H1 (cell line): ENCODE measurements around the gene PRADC1. TPM values are rescaled to one million over a fixed set of nuclear protein-coding genes. Genes with fewer than 3 reads are reported as not detected.

ENCODE experiments used
- NRF1 ChIP-seq: IDR thresholded peaks from 2 replicates; pipeline ENCODE4 v1.6.1; 2011; ENCODE audit warnings: mild to moderate bottlenecking, low read depth, low read length, improper control_type of control experiment
- PHF8 ChIP-seq: fragments of 200-600 bp; sonication (generic); conservative IDR thresholded peaks from 2 replicates; pipeline ENCODE4 v1.7.1; 2012; ENCODE audit warnings: low read depth, mild to moderate bottlenecking, inconsistent platforms, low read length, moderate library complexity
- POU5F1 ChIP-seq: IDR thresholded peaks from 2 replicates; pipeline ENCODE4 v1.6.1; 2011; ENCODE audit warnings: low read depth, mild to moderate bottlenecking, low read length, moderate library complexity
- polyA plus RNA-seq, 7 experiments: library from polyadenylated mRNA; depleted of rRNA in 3 of 7; stranded (reverse) in 5 of 7; unstranded in 2 of 7; fragments of >200 nt in 5 of 7; fragments of 200-250 nt in 2 of 7; gene quantifications; 1 replicate in 5 of 7; 2 replicates in 1 of 7; 4 replicates in 1 of 7; pipeline versions ENCODE4 v1.2.1 to v1.2.3, GENCODE V29; 2011 to 2013; ENCODE audit warnings: missing spikeins in 2 of 7, mixed read lengths in 2 of 7
- total RNA-seq: library from RNA; stranded (reverse); fragmentation: NEBNext Ultra II Directional; extraction: Animal tissue kit (Norgen Biotek cat#: 25700); gene quantifications from 2 replicates; pipeline ENCODE4 v1.2.1, GENCODE V29; 2021
- TF ChIP-seq, protein P1 (sequence below): IDR thresholded peaks from 2 replicates; pipeline ENCODE4 v1.6.1; 2012; ENCODE audit warnings: low read length, inconsistent platforms

Gene PRADC1
- total and polyA plus RNA-seq, 2 of the 8 experiments (the other 6 are each of a cell fraction or from before 2014, with no cell fraction given) = 8.9 to 13.1 TPM

DNA sequence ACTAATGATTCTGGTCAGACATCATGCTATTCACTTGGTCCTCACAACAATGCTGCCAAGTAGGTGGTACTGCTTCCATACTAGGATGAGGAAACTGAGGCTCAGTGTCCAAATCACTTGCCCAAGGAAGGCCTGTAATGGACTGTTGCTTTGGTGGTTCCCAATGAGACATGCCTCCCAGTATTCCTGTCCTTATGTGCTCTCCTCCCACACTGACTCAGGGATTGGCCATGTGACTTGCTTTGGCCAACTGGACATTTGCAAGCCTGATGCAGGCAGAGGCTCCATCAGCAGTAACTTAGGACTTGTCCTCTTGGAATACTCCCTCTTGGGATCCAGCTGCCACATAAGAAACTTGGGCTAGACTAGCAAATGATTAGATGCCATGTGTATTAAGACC lies 48.2 kb upstream of the PRADC1 start (continued):
- TF ChIP-seq, protein P1, sequence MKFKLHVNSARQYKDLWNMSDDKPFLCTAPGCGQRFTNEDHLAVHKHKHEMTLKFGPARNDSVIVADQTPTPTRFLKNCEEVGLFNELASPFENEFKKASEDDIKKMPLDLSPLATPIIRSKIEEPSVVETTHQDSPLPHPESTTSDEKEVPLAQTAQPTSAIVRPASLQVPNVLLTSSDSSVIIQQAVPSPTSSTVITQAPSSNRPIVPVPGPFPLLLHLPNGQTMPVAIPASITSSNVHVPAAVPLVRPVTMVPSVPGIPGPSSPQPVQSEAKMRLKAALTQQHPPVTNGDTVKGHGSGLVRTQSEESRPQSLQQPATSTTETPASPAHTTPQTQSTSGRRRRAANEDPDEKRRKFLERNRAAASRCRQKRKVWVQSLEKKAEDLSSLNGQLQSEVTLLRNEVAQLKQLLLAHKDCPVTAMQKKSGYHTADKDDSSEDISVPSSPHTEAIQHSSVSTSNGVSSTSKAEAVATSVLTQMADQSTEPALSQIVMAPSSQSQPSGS = no peak
- no peak for TF ChIP-seq NRF1
- TF ChIP-seq POU5F1 = no peak
- no peak for TF ChIP-seq PHF8
